K562 (cell line): ENCODE measurements around the gene OSBPL7. TPM values are rescaled to one million over a fixed set of nuclear protein-coding genes. Genes with fewer than 3 reads are reported as not detected.

Experiments
- ATAC-seq: fragments of 200-7000 bp; cut with Tn5 transposase; 3 replicates; pipeline ENCODE4 v1.9.1; 2020; ENCODE audit warnings: moderate library complexity
- BruUV-seq: library from RNA; stranded (reverse); fragments of 400-500 nt; replicated peaks from 2 replicates; lab custom pipeline; 2021; lab: Mats Ljungman, UMichigan
- CTCF ChIA-PET: fragments of 300-600 bp; formaldehyde crosslinking; extraction: SDS; loops from one replicate; lab custom pipeline; 2021; ENCODE audit warnings: low intra/inter-chr PET ratio; lab: Yijun Ruan, JAX
- POLR2A ChIA-PET: fragments of 300-600, 350-650 bp; sonication (Branson Sonifier 250); formaldehyde crosslinking; extraction: SDS; loops from one replicate; lab custom pipeline; 2021; ENCODE audit warnings: antibody characterized with exemption, inconsistent platforms; lab: Yijun Ruan, JAX
- DNase-seq, 4 experiments: peaks; one replicate each; pipeline versions ENCODE4 v3.0.0 to v3.0.0-alpha.2; 2011 to 2018; ENCODE audit warnings: low spot score in 3 of 4, mixed read lengths in 3 of 4; ENCODE audit errors: extremely low read depth in 1 of 4
- FAIRE-seq: peaks from 2 replicates; lab custom pipeline; 2011; peaks lifted over from hg19 to GRCh38; lab: Jason Lieb, UNC
- H2AFZ ChIP-seq: 2 replicates; pipeline ENCODE4 v1.6.0; 2011; ENCODE audit warnings: low read depth, low read length, control low read depth, inconsistent platforms
- H3K27ac ChIP-seq: fragments of 200-600 bp; 3 replicates; pipeline ENCODE4 v1.8.0; 2011; ENCODE audit warnings: low read depth, mild to moderate bottlenecking, control low read depth, inconsistent platforms, low read length, moderate library complexity, mixed read lengths; ENCODE audit errors: extremely low read depth
- H3K27me3 ChIP-seq, 2 experiments: fragments of 300-600 bp in 1 of 2; 2 replicates in 1 of 2; 3 replicates in 1 of 2; pipeline versions ENCODE4 v1.6.0 to v1.8.0; 2011; ENCODE audit warnings: inconsistent platforms in 2 of 2, low read length in 2 of 2, mild to moderate bottlenecking in 1 of 2, mixed read lengths in 1 of 2, moderate library complexity in 1 of 2; ENCODE audit not compliant: control insufficient read depth in 2 of 2, insufficient read depth in 2 of 2
- H3K36me3 ChIP-seq: fragments of 300-600 bp; 3 replicates; pipeline ENCODE4 v1.8.0; 2011; ENCODE audit warnings: mild to moderate bottlenecking, low read length, inconsistent platforms; ENCODE audit not compliant: control insufficient read depth, insufficient read depth
- H3K4me1 ChIP-seq, 2 experiments: fragments of 200-600 bp in 1 of 2; replicated peaks in 1 of 2; 2 replicates in 1 of 2; 3 replicates in 1 of 2; pipeline versions ENCODE4 v1.5.1 to v1.8.0; 2011; ENCODE audit warnings: inconsistent platforms in 2 of 2, low read length in 2 of 2, mild to moderate bottlenecking in 1 of 2, mixed read lengths in 1 of 2, moderate library complexity in 1 of 2; ENCODE audit not compliant: control insufficient read depth in 2 of 2, insufficient read depth in 2 of 2
- H3K4me2 ChIP-seq: 2 replicates; pipeline ENCODE4 v1.6.1; 2011; ENCODE audit warnings: low read length, control low read depth, inconsistent platforms, mixed read lengths; ENCODE audit not compliant: insufficient read depth
- H3K4me3 ChIP-seq: fragments of 200-600 bp; sonication (generic), shearing (Covaris generic); 2 replicates; pipeline ENCODE4 v1.5.1; 2016; ENCODE audit warnings: control low read depth, inconsistent platforms
- H3K79me2 ChIP-seq: fragments of 200-600 bp; 3 replicates; pipeline ENCODE4 v1.8.0; 2011; ENCODE audit warnings: low read length, inconsistent platforms; ENCODE audit not compliant: control insufficient read depth, insufficient read depth
- H3K9ac ChIP-seq, 2 experiments: 2 replicates each; pipeline versions ENCODE4 v1.6.0 to v1.6.1; 2011; ENCODE audit warnings: low read depth in 2 of 2, low read length in 2 of 2, control low read depth in 1 of 2, inconsistent platforms in 1 of 2, mild to moderate bottlenecking in 1 of 2, mixed read lengths in 1 of 2; ENCODE audit not compliant: insufficient read depth in 1 of 2
- H3K9me1 ChIP-seq: one replicate; pipeline ENCODE4 v1.6.0; 2011; ENCODE audit warnings: inconsistent platforms, mild to moderate bottlenecking, low read length, moderate library complexity; ENCODE audit not compliant: control insufficient read depth, insufficient read depth
- H3K9me3 ChIP-seq: replicated peaks from 2 replicates; pipeline ENCODE4 v1.5.1; 2011; ENCODE audit warnings: low read depth, low read length, inconsistent platforms; ENCODE audit not compliant: control insufficient read depth, insufficient read depth
- H4K20me1 ChIP-seq: replicated peaks from 2 replicates; pipeline ENCODE4 v1.6.1; 2011; ENCODE audit warnings: low read length, inconsistent platforms, mixed read lengths; ENCODE audit not compliant: control insufficient read depth, insufficient read depth
- ATF1 ChIP-seq, 2 experiments: fragments of 450-650 bp in 1 of 2; IDR thresholded peaks; 2 replicates each; pipeline ENCODE4 v1.6.1; 2016; ENCODE audit warnings: missing compliant biosample characterization in 1 of 2, missing genetic modification characterization in 1 of 2
- BACH1 ChIP-seq: fragments of 200-800 bp; sonication (Bioruptor generic); IDR thresholded peaks from 2 replicates; pipeline ENCODE4 v1.6.1; 2016; ENCODE audit warnings: missing genetic modification characterization, missing compliant biosample characterization
- CEBPG ChIP-seq, 3 experiments: fragments of 200-800 bp in 1 of 3; sonication (Bioruptor generic) in 1 of 3; sonication (generic) in 1 of 3; formaldehyde crosslinking in 1 of 3; IDR thresholded peaks in 2 of 3; conservative IDR thresholded peaks in 1 of 3; 2 replicates each; pipeline versions ENCODE4 v1.6.1 to v1.8.0; 2016 to 2022; ENCODE audit warnings: missing compliant biosample characterization in 2 of 3, missing genetic modification characterization in 2 of 3, mild to moderate bottlenecking in 1 of 3, missing genetic modification reagents in 1 of 3
- CTBP1 ChIP-seq: fragments of 450-650 bp; IDR thresholded peaks from 2 replicates; pipeline ENCODE4 v1.6.1; 2016; ENCODE audit warnings: borderline replicate concordance
- DPF2 ChIP-seq: fragments of 450-650 bp; IDR thresholded peaks from 2 replicates; pipeline ENCODE4 v1.6.1; 2016
- EP300 ChIP-seq: IDR thresholded peaks from 2 replicates; pipeline ENCODE4 v1.6.1; 2012; ENCODE audit warnings: low read length, improper control_type of control experiment
- GTF2A2 ChIP-seq: IDR thresholded peaks from 2 replicates; pipeline ENCODE4 v1.6.1; 2016; ENCODE audit warnings: mild to moderate bottlenecking, missing genetic modification characterization, missing compliant biosample characterization
- KDM1A ChIP-seq, 2 experiments: fragments of 450-650 bp; IDR thresholded peaks; 2 replicates each; pipeline ENCODE4 v1.6.1; 2016; ENCODE audit warnings: mild to moderate bottlenecking in 2 of 2
- MAFG ChIP-seq: fragments of 450-650 bp; conservative IDR thresholded peaks from 2 replicates; pipeline ENCODE4 v1.6.1; 2016; ENCODE audit warnings: missing genetic modification characterization, missing compliant biosample characterization
- NBN ChIP-seq: fragments of 450-650 bp; IDR thresholded peaks from 2 replicates; pipeline ENCODE4 v1.6.1; 2016; ENCODE audit warnings: low read depth, mild to moderate bottlenecking
- NFE2 ChIP-seq: IDR thresholded peaks from 2 replicates; pipeline ENCODE4 v1.6.1; 2014; ENCODE audit warnings: antibody characterized with exemption, low read depth
- RFX1 ChIP-seq: fragments of 450-650 bp; IDR thresholded peaks from 2 replicates; pipeline ENCODE4 v1.6.1; 2016; ENCODE audit warnings: mild to moderate bottlenecking, moderate library complexity
- SAP30 ChIP-seq: fragments of 200-600 bp; sonication (generic); IDR thresholded peaks from 2 replicates; pipeline ENCODE4 v1.6.1; 2012; ENCODE audit warnings: borderline replicate concordance, low read depth, mild to moderate bottlenecking, moderate library complexity, low read length, control low read depth, inconsistent platforms; ENCODE audit not compliant: insufficient read depth, poor library complexity, severe bottlenecking
- SETDB1 ChIP-seq: IDR thresholded peaks from one replicate; pipeline ENCODE4 v1.6.1; 2012; ENCODE audit warnings: low read length, control low read depth, inconsistent platforms
- SMARCA4 ChIP-seq: fragments of 450-650 bp; IDR thresholded peaks from 2 replicates; pipeline ENCODE4 v1.6.1; 2016
- SMARCB1 ChIP-seq: IDR thresholded peaks from 2 replicates; pipeline ENCODE4 v1.6.1; 2011; ENCODE audit warnings: improper control_type of control experiment, low read depth; ENCODE audit not compliant: insufficient read length
- SMC3 ChIP-seq: conservative IDR thresholded peaks from 2 replicates; pipeline ENCODE4 v1.6.1; 2011; ENCODE audit warnings: low read depth, low read length, improper control_type of control experiment; ENCODE audit not compliant: insufficient read depth
- SNIP1 ChIP-seq: fragments of 450-650 bp; IDR thresholded peaks from 2 replicates; pipeline ENCODE4 v1.7.1; 2017; ENCODE audit warnings: low read depth, mild to moderate bottlenecking
- TCF3 ChIP-seq: sonication (generic); formaldehyde crosslinking; IDR thresholded peaks from 2 replicates; pipeline ENCODE4 v1.4.0; 2020; ENCODE audit warnings: mild to moderate bottlenecking, missing genetic modification reagents
- WGBS: fragments of 100-300 bp; shearing (Covaris generic); methylation state at CpG from one replicate; pipeline ENCODE4 v1.1.6; 2016; ENCODE audit warnings: low coverage, mixed read lengths; ENCODE audit not compliant: insufficient coverage; ENCODE audit errors: missing lambda C conversion rate; 5-methylcytosine and 5-hydroxymethylcytosine counted together
- in situ Hi-C: fragments of 300-500 bp; cut with MboI; formaldehyde crosslinking; loops from 4 replicates; pipeline ENCODE4 v1.15.0; 2018; ENCODE audit warnings: inconsistent platforms, mixed read lengths
- intact Hi-C: fragments of 100-400 bp; cut with micrococcal nuclease; formaldehyde crosslinking; loops from 2 replicates; pipeline ENCODE4 v1.14.2; 2022
- polyA plus RNA-seq, 8 experiments: library from polyadenylated mRNA; depleted of rRNA in 4 of 8; stranded (reverse) in 5 of 8; unstranded in 3 of 8; fragments of >200 nt; fragmentation: Nextera tagmentation in 2 of 8; fragmentation: Illumina TruSeq in 1 of 8; extraction: Ambion mirVana in 2 of 8; extraction: Trizol in 1 of 8; gene quantifications; 2 replicates each; pipeline versions ENCODE4 v1.2.1 to v1.2.3, GENCODE V29; 2011 to 2014; ENCODE audit warnings: inconsistent platforms in 1 of 8, missing spikeins in 1 of 8
- total RNA-seq, 7 experiments: library from RNA; depleted of rRNA in 6 of 7; stranded (reverse); fragments of >200 nt in 6 of 7; fragmentation: Illumina TruSeq in 2 of 7; extraction: Trizol in 2 of 7; gene quantifications; 2 replicates each; pipeline versions ENCODE4 v1.2.1 to v1.2.3, GENCODE V29; 2011 to 2021; ENCODE audit warnings: low replicate concordance in 1 of 7
- TF ChIP-seq, protein P1 (sequence below): fragments of 450-650 bp; IDR thresholded peaks from 2 replicates; pipeline ENCODE4 v1.6.1; 2016; ENCODE audit warnings: antibody characterized with exemption

The OSBPL7 gene
- total and polyA plus RNA-seq, 9 of the 15 experiments (the other 6 are each of a cell fraction or from before 2014, with no cell fraction given), result 0.32 to 11.9 (median 5.8) TPM

DNA sequence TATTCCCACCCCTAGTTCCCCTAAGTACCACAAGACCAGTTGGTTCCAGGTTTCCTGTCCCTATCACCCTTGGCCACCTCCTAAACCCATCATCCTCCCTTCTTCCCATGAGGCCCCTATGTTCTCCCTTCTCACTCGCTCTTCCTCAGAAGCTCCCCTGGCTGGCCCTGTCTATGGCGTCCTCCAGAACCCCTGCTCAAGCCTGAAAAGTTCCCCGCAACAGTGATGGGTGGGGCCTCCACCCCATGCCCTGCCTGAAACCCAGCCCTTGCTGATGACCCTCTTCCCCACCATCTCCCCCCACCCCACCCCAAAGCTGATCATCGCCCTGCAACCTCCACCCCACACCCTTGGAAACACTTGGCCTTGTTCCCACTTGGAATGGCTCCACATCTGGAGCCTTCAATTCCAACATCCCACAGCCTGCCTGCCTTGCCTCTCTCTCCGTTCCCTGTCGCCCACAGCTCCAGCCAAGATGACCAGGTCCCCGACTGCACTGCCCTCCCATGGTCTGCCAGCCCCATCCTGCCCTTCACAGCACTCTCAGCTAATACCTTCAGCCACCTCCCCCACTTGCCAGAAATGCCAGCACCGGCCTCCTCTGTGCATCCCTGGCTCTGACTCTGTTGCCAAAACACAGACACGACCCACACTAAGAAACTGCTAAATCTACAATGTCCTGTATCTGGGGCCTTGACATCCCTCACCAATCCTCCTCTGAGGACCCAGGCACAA lies 10.5 kb downstream of the OSBPL7 start (continued):
- no peak for TF ChIP-seq NBN
- TF ChIP-seq, all 486 proteins: peak for 1

DNA sequence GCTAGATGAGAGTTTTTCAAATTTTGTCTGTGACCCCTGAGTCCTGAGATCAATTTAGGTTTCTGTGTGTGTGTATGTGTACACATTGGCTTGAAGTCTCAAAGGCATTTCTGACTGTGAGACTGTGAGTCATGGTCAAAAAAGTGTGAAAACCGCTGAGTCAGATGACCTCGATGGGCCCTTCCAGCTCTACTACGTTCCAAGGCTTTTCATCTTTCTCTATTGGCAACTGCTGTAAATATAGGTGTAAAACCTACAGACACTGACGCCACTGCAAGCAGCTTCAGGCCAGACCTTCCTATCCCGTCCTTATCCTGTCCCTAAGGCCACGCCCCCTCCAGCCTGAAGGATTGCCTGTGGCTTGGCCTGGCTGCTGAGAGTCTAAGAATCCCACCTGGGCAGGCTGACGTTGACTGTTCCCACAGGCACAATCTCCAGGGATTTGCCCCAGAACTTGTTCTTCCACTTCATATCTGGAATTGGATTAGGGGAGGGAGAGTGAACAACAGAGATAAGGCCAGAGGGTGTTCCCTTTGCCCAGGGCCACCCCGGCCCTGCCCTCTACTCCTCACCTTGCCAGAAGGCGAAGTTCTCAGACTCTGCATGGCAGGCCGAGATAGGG lies 11.3 kb downstream of the OSBPL7 start:
- H3K27ac ChIP-seq, result peak overlapping the region; percentile 77
- in situ Hi-C loops (no loop called here), intact Hi-C loops (no loop called here)
- peaks cover 6% of the 10 kb centered on the region for H3K9me1 ChIP-seq
- no peaks in the 10 kb centered on the region for H3K9me3 ChIP-seq
- ChIA-PET POLR2A (interaction anchor here (0.5 to 0.6 kb wide), 3 partner anchors 9 to 238 kb away, joined by 3 read pairs; no protein-coding TSS in a partner anchor), CTCF (interaction anchor here (0.6 kb wide), 2 partner anchors 31 to 209 kb away, joined by 3 to 5 read pairs; no protein-coding TSS in a partner anchor)
- DNase-seq, result peak; percentile 63 to 82 (median 70)
- FAIRE-seq, result peak; percentile 97
- no peaks in the 10 kb centered on the region for H3K79me2 ChIP-seq
- WGBS, result 4% methylated on average over 10 of the region's 10 CpGs
- ATAC-seq, result peak; percentile 86
- peak overlapping the region; percentile 22; the same call in 1 of the 2 replicates for H2AFZ ChIP-seq
- H4K20me1 ChIP-seq, result no peaks in the 10 kb centered on the region
- H3K27me3 ChIP-seq, result no peaks in the 10 kb centered on the region
- H3K4me2 ChIP-seq, result peak overlapping the region; percentile 57
- peak overlapping the region; percentile 26 to 67; a peak in 2 of 4 replicates for H3K9ac ChIP-seq
- no peak overlapping the region for H3K4me3 ChIP-seq
- peaks cover 34% of the 10 kb centered on the region; the same call in 2 of the 3 replicates for H3K36me3 ChIP-seq
- peaks cover 22 to 39% of the 10 kb centered on the region in 2 experiments for H3K4me1 ChIP-seq
- no TSS peak for BruUV-seq
- TF ChIP-seq TCF3 (CRISPR knock-in tag), result peak; percentile 78
- peak; percentile 81 for TF ChIP-seq DPF2
- no peak for TF ChIP-seq SMARCB1
- peak; percentile 96 for TF ChIP-seq MAFG
- TF ChIP-seq KDM1A (IDR thresholded peaks at IDR 0.05), result 0 out of 4 replicates have a peak, but pooled peaks of 1 of the 2 experiments have one; percentile 24
- TF ChIP-seq RFX1, result peak; percentile 50; the same call in 1 of the 2 replicates
- TF ChIP-seq GTF2A2 (tag), result no peak
- peak; percentile 47; the same call in 1 of the 2 replicates for TF ChIP-seq SMARCA4
- peak; percentile 37 for TF ChIP-seq SETDB1
- peak; percentile 88 for TF ChIP-seq NFE2
- TF ChIP-seq, protein P1, sequence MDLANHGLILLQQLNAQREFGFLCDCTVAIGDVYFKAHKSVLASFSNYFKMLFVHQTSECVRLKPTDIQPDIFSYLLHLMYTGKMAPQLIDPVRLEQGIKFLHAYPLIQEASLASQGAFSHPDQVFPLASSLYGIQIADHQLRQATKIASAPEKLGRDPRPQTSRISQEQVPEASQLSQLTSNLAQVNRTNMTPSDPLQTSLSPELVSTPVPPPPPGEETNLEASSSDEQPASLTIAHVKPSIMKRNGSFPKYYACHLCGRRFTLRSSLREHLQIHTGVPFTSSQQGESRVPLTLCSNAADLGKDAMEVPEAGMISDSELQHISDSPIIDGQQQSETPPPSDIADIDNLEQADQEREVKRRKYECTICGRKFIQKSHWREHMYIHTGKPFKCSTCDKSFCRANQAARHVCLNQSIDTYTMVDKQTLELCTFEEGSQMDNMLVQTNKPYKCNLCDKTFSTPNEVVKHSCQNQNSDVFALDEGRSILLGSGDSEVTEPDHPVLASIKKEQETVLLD, result no peak
- TF ChIP-seq EP300, result peak; percentile 50; the same call in 1 of the 2 replicates
- no peak for TF ChIP-seq SAP30
- TF ChIP-seq CEBPG (CRISPR knock-in tag; IDR thresholded peaks at IDR 0.05), result 0 out of 2 replicates have a peak, but pooled peaks have one; percentile 10
- no peak for TF ChIP-seq CEBPG (tag; conservative IDR thresholded peaks at IDR 0.05 in 1 of 2, IDR thresholded peaks at IDR 0.05 in 1 of 2)
- peak; percentile 46; the same call in 1 of the 2 replicates for TF ChIP-seq CTBP1
- peak; percentile 88 for TF ChIP-seq BACH1 (tag)
- TF ChIP-seq ATF1 (CRISPR knock-in tag; IDR thresholded peaks at IDR 0.05), result no peak
- peak; percentile 25; the same call in 1 of the 2 replicates for TF ChIP-seq ATF1 (tag; IDR thresholded peaks at IDR 0.05)
- TF ChIP-seq SNIP1, result no peak
- TF ChIP-seq SMC3, result no peak
